Caki2 (cell line): Measurements from ENCODE around the gene CLRN3. TPM values are rescaled to one million over a fixed set of nuclear protein-coding genes. Genes with fewer than 3 reads are reported as not detected.

Experiments
- DNase-seq: peaks from one replicate; pipeline ENCODE4 v3.0.0-alpha.2; 2015; ENCODE audit warnings: low read depth
- in situ Hi-C: cut with HindIII; loops from 2 replicates; pipeline ENCODE4 v1.10.0; 2016; ENCODE audit warnings: low sequenced_read_pairs, low pct_unique_long_range_greater_than_20kb, mixed read lengths
- total RNA-seq: library from RNA; depleted of rRNA; stranded (reverse); fragments of >200 nt; shearing (Covaris generic); gene quantifications from 2 replicates; pipeline ENCODE4 v1.2.3, GENCODE V29; 2014; ENCODE audit warnings: low replicate concordance; rRNA removed

CLRN3 gene
- total RNA-seq, 1 experiment from 2014 or later: not detected

GRCh38 chr10:127832501-127832900 lies 60.2 kb downstream of the CLRN3 start:
- no peak for DNase-seq
- in situ Hi-C loops: no loop called here

GRCh38 chr10:127830414-127830813 lies 62.3 kb downstream of the CLRN3 start:
- DNase-seq: no peak
- in situ Hi-C loops: no loop called here

Other genes with a start within 250 kb of the CLRN3 start
- gene FOXI2, start 155.8 kb downstream of the CLRN3 start, total RNA-seq: not detected in 2 replicates
- 2.8 and 16.7 TPM in 2 replicates for gene PTPRE, start 14.2 kb upstream of the CLRN3 start, total RNA-seq
- gene MKI67, start 233.5 kb upstream of the CLRN3 start, total RNA-seq: 8.8 and 10.5 TPM in 2 replicates